ENCODE results near the gene AMIGO1. TPM values are rescaled to one million over a fixed set of nuclear protein-coding genes. Genes with fewer than 3 reads are reported as not detected.
A peak's percentile ranks its signal among the peaks of the same experiment; 100 is the strongest.

The AMIGO1 gene
- total and polyA plus RNA-seq, 10 of the 15 experiments (the other 5 are each of a cell fraction or from before 2014, with no cell fraction given) = 0.02 to 0.28 (median 0.08) TPM; not detected in 1

DNA sequence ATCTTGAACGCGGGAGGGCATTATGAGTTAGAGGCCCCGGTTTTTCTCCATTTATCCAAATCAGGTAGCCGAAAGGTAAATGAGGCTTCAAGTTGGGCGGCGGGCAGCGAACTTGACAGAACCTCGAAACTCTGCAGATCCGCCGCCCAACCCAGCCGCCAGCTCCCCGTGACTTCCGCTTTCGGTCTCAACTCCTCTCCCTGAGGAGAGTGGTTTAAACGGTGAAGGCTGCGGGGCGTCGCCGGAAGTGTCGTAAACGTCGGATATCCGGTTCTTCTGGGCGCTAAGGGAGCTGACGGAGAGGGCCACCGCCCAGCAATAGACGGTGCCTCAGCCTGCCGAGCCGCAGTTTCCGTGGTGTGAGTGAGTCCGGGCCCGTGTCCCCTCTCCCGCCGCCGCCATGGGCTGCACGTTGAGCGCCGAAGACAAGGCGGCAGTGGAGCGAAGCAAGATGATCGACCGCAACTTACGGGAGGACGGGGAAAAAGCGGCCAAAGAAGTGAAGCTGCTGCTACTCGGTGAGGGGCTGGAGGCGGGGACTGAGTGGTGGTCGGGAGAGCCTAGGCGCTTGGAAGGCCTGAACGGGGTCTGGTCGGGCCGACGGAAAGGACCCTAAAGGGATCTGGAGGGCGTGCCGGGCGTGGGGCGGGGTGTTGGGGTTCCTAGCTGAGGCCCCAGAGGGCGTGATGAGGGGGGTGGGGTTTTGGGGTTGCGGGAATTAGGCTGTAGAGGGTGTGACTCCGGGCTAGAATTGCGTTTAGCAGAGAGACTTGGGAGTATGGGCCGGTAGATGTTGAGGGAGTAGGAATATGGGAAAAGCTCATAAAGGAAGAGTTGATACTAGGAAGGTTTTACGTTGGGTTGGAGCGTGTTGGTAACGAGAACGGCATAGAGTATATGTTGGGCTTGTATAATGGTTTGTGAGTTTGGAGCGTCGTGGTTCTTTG lies 39.1 kb upstream of the AMIGO1 start, which contains the start of gene GNAI3 (continued):
- TF ChIP-seq E4F1 (IDR thresholded peaks at IDR 0.05; ENCODE audit: borderline replicate concordance, partially characterized antibody) (peak; percentile 97), ZNF24 (IDR thresholded peaks at IDR 0.05) (no peak), ATF2 (IDR thresholded peaks at IDR 0.05; ENCODE audit: low read length) (no peak), SP1 (IDR thresholded peaks at IDR 0.05; ENCODE audit: low read depth, low read length) (no peak), BACH1 (IDR thresholded peaks at IDR 0.05; ENCODE audit: borderline replicate concordance) (no peak), CHD1 (IDR thresholded peaks at IDR 0.05; ENCODE audit: low read depth, low read length) (no peak), FOXK2 (IDR thresholded peaks at IDR 0.05) (no peak), STAT3 (IDR thresholded peaks at IDR 0.05; ENCODE audit: low read depth, low read length) (no peak), NFXL1 (IDR thresholded peaks at IDR 0.05; ENCODE audit: borderline replicate concordance) (no peak), POLR2A (IDR thresholded peaks at IDR 0.05; ENCODE audit: low read depth, low read length) (peak; percentile 99), RELA (IDR thresholded peaks at IDR 0.05; ENCODE audit: borderline replicate concordance, partially characterized antibody) (no peak), SPI1 (IDR thresholded peaks at IDR 0.05; ENCODE audit: borderline replicate concordance, insufficient read depth, low read depth, low read length) (peak; percentile 93), TCF3 (IDR thresholded peaks at IDR 0.05; ENCODE audit: borderline replicate concordance, insufficient read depth, low read depth, low read length) (no peak), ATF3 (IDR thresholded peaks at IDR 0.05; ENCODE audit: borderline replicate concordance, extremely low read depth, low read depth, low read length) (no peak), ETV6 (conservative IDR thresholded peaks at IDR 0.05 in 1 of 2, IDR thresholded peaks at IDR 0.05 in 1 of 2; ENCODE audit: borderline replicate concordance in 1 of 2, low read depth in 1 of 2) (peak in 1 of 2 experiments; percentile 75; a peak in 2 of 4 replicates), ATF7 (IDR thresholded peaks at IDR 0.05; ENCODE audit: low read depth) (peak; percentile 69; the same call in 1 of the 2 replicates), MXI1 (IDR thresholded peaks at IDR 0.05; ENCODE audit: low read depth, low read length) (peak; percentile 86), ZBTB33 (IDR thresholded peaks at IDR 0.05) (no peak), BRCA1 (IDR thresholded peaks at IDR 0.05; ENCODE audit: low read depth, low read length) (no peak), ZSCAN29 (IDR thresholded peaks at IDR 0.05) (no peak)
- TF ChIP-seq, protein P1, sequence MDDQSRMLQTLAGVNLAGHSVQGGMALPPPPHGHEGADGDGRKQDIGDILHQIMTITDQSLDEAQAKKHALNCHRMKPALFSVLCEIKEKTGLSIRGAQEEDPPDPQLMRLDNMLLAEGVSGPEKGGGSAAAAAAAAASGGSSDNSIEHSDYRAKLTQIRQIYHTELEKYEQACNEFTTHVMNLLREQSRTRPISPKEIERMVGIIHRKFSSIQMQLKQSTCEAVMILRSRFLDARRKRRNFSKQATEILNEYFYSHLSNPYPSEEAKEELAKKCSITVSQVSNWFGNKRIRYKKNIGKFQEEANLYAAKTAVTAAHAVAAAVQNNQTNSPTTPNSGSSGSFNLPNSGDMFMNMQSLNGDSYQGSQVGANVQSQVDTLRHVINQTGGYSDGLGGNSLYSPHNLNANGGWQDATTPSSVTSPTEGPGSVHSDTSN (IDR thresholded peaks at IDR 0.05; ENCODE audit: insufficient replicate concordance, low read depth, low read length) = no peak
